Stimulated activated naive B cell treated with anti-CD40 and anti-IgM and Interleukin-4, amounts not matched to agents 10 μg/mL and 1 μg/mL and 100 μg/mL, for 72 hours (primary cell): ENCODE measurements around the gene GRIN2D.
A peak's percentile ranks its signal among the peaks of the same experiment; 100 is the strongest.
"Not testable (repeated sequence)": the region's sequence is repeated elsewhere in the genome, so short reads cannot be mapped to it uniquely, and the experiment has no call there.

Experiments used
- ATAC-seq, 2 donors: fragments of 150-1000 bp; cut with Tn5 transposase; replicated peaks; 2 replicates each; pipeline ENCODE4 v1.10.0; 2021; ENCODE audit warnings: moderate library complexity in 1 of 2
- DNase-seq: peaks from one replicate; pipeline ENCODE4 v3.0.0; 2021
- H3K27ac Mint-ChIP-seq: one replicate; pipeline ENCODE4 v1.8.0; 2022; ENCODE audit warnings: mild to moderate bottlenecking, mixed read lengths
- H3K27me3 Mint-ChIP-seq, 2 donors: one replicate each; pipeline ENCODE4 v1.8.0; 2022; ENCODE audit warnings: mixed read lengths in 2 of 2
- H3K36me3 Mint-ChIP-seq, 2 donors: one replicate each; pipeline ENCODE4 v1.8.0; 2022; ENCODE audit warnings: mixed read lengths in 2 of 2, mild to moderate bottlenecking in 1 of 2
- H3K4me1 Mint-ChIP-seq, 2 donors: one replicate each; pipeline ENCODE4 v1.8.0; 2022; ENCODE audit warnings: mixed read lengths in 2 of 2, mild to moderate bottlenecking in 1 of 2
- H3K4me3 Mint-ChIP-seq, 2 donors: one replicate each; pipeline ENCODE4 v1.8.0; 2022; ENCODE audit warnings: mild to moderate bottlenecking in 2 of 2, mixed read lengths in 2 of 2, moderate library complexity in 1 of 2
- H3K9me3 Mint-ChIP-seq, 2 donors: one replicate each; pipeline ENCODE4 v1.8.0; 2022; ENCODE audit warnings: mixed read lengths in 2 of 2, mild to moderate bottlenecking in 1 of 2

GRIN2D gene

DNA sequence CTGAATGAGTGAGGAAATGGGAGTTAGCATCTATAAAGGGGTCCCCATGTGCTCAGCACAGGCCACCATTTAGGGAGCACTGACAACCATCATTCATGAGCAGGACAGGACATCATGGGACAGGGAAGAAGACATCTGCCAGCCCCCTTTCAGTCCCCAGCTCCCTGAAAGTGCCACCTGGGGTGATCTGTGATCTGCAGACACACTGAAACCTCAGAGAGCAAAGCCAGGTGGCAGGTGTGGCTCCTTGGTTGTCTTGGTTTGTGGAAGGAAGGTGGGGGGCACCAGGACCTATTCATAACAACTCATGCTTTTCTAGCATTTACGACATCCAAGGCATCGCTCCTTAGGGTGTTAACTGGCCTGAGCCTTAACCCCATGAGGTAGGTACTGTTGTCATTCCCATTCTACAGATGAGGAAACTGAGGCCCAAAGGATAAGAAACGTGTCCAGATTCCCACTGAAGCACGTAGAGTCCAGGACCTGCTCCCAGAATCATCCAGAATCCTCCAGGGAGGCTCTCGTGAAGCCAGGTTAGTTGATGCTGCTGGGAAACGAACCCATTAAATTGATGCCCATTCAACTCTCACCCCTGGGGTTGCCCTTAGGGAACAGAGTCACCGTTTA lies 7.9 kb upstream of the GRIN2D start:
- peaks cover 2 to 17% of the 10 kb centered on the region in 2 donors for H3K4me1 Mint-ChIP-seq
- no peaks in the 10 kb centered on the region for H3K27me3 Mint-ChIP-seq
- no peak for ATAC-seq
- no peak overlapping the region for H3K27ac Mint-ChIP-seq
- no peak for DNase-seq
- no peaks in the 10 kb centered on the region for H3K9me3 Mint-ChIP-seq
- H3K4me3 Mint-ChIP-seq = no peak overlapping the region
- H3K36me3 Mint-ChIP-seq = peaks cover 28 to 52% of the 10 kb centered on the region in 2 donors

DNA sequence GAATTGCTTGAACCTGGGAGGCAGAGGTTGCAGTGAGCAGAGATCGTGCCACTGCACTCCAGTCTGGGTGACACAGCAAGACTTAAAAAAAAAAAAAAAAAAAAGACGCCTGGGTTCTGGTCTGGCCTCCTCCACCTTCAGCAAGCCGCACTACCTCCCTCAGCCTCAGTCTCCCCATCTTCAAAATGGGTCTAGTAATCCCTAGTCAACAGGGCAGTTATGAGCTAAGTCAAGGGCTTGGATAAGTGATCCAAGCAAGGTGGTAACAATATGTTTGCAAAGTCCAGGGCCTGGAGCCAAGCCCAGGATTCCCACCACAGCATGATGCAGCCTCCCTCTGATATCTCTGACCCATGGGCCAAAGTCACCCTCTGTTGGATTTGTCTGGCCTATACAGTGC lies 6.5 kb upstream of the GRIN2D start:
- Mint-ChIP-seq H3K27ac (no peak overlapping the region), H3K36me3 (peaks cover 26 to 46% of the 10 kb centered on the region in 2 donors), H3K4me3 (no peak overlapping the region), H3K4me1 (peaks cover 8 to 23% of the 10 kb centered on the region in 2 donors), H3K27me3 (no peaks in the 10 kb centered on the region), H3K9me3 (no peaks in the 10 kb centered on the region)
- DNase-seq (no peak), ATAC-seq (no peak)

- H3K36me3 Mint-ChIP-seq = peaks cover 15 to 21% of the 10 kb centered on the region in 2 donors
- peak overlapping the region; percentile 94 for H3K27ac Mint-ChIP-seq
- peak; percentile 71 to 74 for ATAC-seq
- H3K4me1 Mint-ChIP-seq = peaks cover 26 to 45% of the 10 kb centered on the region in 2 donors
- peaks cover 19 to 21% of the 10 kb centered on the region in 2 donors for H3K27me3 Mint-ChIP-seq
- peak overlapping the region; percentile 93 to 99 for H3K4me3 Mint-ChIP-seq
- DNase-seq = no peak
- no peaks in the 10 kb centered on the region for H3K9me3 Mint-ChIP-seq
Observed at GRCh38 chr19:48390188-48391099, 3.0 kb upstream of the GRIN2D start.

DNA sequence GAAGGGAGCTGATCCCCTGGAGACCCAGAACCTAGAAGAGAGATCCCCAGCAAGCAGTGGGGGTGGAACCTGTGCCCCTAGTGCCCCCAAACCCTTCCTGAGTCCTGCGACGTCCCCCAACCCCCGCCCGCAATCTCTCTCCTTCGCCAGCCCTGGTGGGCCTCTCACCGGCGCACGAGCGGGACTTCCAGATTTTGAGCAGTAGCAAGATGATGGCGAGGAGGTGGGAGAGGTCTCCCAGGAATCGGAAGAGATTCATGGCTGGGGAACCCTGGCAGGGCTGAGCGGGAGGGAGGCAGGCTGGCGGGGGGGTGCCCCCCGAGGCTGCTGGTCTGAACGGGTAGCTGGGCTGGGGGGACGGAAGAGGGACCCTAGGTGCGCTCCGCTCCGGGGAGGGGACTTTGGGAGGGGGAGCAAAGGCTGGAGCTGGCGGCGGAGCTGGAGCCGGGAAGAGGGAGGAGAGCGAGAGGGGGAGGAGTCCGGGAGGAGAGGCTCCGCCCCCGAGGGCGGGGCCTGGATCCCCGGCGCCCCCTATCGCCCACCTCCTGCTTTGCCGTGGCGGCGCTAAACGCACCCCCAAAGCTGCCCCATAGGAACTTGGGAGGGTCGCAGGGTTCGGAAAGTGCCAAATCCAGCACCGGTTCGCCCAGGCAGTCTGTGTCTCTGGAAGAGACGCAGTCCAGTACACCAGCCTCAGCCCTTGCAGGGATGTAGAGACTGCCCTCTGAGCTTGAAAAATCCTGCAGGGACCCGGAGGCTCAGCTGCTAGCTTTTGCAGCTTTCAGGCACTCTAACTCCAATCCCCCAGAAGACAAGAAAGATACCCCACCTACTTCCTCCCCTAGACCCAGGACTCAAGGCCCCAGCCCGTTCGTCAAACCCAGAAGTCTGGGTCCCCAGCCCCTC lies 2.1 kb upstream of the GRIN2D start, which contains the start of gene KDELR1:
TSS of gene KDELR1 (minus strand) at position 452 of the 906 bp plus-strand sequence. CDS start at position 259, 193 bp downstream.
- Mint-ChIP-seq H3K9me3 (no peaks in the 10 kb centered on the region), H3K36me3 (peaks cover 10 to 18% of the 10 kb centered on the region in 2 donors), H3K27me3 (peaks cover 28 to 30% of the 10 kb centered on the region in 2 donors), H3K27ac (peak within 1 kb of the TSS; percentile 94), H3K4me1 (peaks cover 33 to 54% of the 10 kb centered on the region in 2 donors), H3K4me3 (peak within 1 kb of the TSS; percentile 93 to 99)
- DNase-seq = peak; percentile 60
- peak; percentile 79 to 83 for ATAC-seq

- H3K36me3 Mint-ChIP-seq = peaks cover 10 to 16% of the 10 kb centered on the region in 2 donors
- peak overlapping the region; percentile 93 to 99 for H3K4me3 Mint-ChIP-seq
- DNase-seq, H3K9me3 Mint-ChIP-seq, ATAC-seq: not testable (repeated sequence)
- H3K27me3 Mint-ChIP-seq = peaks cover 33% of the 10 kb centered on the region in 2 donors
- peaks cover 33 to 55% of the 10 kb centered on the region in 2 donors for H3K4me1 Mint-ChIP-seq
- H3K27ac Mint-ChIP-seq = peak overlapping the region; percentile 94
Observed at GRCh38 chr19:48392006-48392344, 1.5 kb upstream of the GRIN2D start.

GRCh38 chr19:48392860-48393558 lies 459 bp upstream of the GRIN2D start:
- no peak for DNase-seq
- Mint-ChIP-seq H3K27me3 (peaks cover 43 to 44% of the 10 kb centered on the region in 2 donors), H3K9me3 (no peaks in the 10 kb centered on the region), H3K4me3 (peak overlapping the region; percentile 37 to 78), H3K4me1 (peaks cover 43 to 65% of the 10 kb centered on the region in 2 donors), H3K27ac (no peak overlapping the region), H3K36me3 (peaks cover 11 to 16% of the 10 kb centered on the region in 2 donors)
- ATAC-seq = no peak

DNA sequence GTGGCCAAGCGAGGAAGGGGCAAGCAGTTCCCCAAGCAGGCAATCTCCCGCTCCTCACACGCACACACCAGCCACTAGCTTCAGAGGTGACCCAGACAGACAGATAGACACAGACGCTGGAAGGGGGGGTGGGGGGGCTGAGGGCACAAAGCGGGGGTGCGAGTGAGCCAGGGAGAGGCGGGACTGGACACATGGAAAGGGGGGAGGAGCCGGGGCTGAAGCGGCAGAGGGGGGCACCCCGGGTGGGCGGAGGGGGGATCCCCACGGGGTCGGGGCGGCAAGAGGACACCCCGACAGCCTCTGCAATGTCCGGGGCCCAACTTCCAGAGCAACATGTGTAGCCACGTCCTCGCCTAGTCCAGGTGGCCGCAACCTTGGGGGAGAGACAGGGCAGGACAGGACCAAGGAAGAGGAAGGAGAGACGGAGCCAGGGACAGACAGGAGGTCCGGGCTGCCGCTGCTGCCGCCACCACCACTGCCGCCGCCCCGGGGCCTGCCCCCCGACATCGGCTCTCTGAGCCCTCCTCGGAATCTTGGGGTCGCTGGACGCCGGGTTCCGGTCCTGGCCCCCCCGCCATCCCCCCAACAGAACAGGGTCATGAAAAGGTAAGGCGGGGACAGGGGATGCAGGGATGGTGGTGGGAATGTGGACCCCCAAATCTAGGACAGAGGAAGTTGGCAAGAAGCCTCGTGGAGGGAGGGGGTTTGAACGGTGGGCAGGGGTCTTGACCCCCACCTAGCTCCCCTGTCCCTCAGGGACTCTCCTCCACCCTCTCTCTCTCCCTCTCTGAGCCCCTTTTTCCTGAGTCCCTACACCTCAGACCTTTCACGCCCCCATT lies 1.1 kb downstream of the GRIN2D start:
- H3K27ac Mint-ChIP-seq = peak overlapping the region; percentile 59
- H3K9me3 Mint-ChIP-seq = peaks cover 5 to 6% of the 10 kb centered on the region in 2 donors
- H3K4me3 Mint-ChIP-seq = peak overlapping the region; percentile 65 to 78
- no peak for DNase-seq
- ATAC-seq = no peak
- H3K36me3 Mint-ChIP-seq = peaks cover 3 to 10% of the 10 kb centered on the region in 2 donors
- peaks cover 47 to 71% of the 10 kb centered on the region in 2 donors for H3K4me1 Mint-ChIP-seq
- H3K27me3 Mint-ChIP-seq = peaks cover 46 to 47% of the 10 kb centered on the region in 2 donors

- H3K4me3 Mint-ChIP-seq = peak overlapping the region; percentile 3 to 78
- no peak overlapping the region for H3K27ac Mint-ChIP-seq
- H3K27me3 Mint-ChIP-seq = peaks cover 46 to 47% of the 10 kb centered on the region in 2 donors
- peaks cover 8 to 10% of the 10 kb centered on the region in 2 donors for H3K9me3 Mint-ChIP-seq
- DNase-seq (no peak), ATAC-seq (no peak)
- H3K4me1 Mint-ChIP-seq = peaks cover 47 to 74% of the 10 kb centered on the region in 2 donors
- H3K36me3 Mint-ChIP-seq = peaks cover 3 to 10% of the 10 kb centered on the region in 2 donors
Observed at GRCh38 chr19:48395170-48395455, 1.6 kb downstream of the GRIN2D start.

- H3K27ac Mint-ChIP-seq = peak overlapping the region; percentile 28
- DNase-seq (no peak), ATAC-seq (no peak)
- peaks cover 3 to 10% of the 10 kb centered on the region in 2 donors for H3K36me3 Mint-ChIP-seq
- peaks cover 8 to 10% of the 10 kb centered on the region in 2 donors for H3K9me3 Mint-ChIP-seq
- peaks cover 45 to 70% of the 10 kb centered on the region in 2 donors for H3K4me1 Mint-ChIP-seq
- peaks cover 46 to 47% of the 10 kb centered on the region in 2 donors for H3K27me3 Mint-ChIP-seq
- peak overlapping the region; percentile 3 to 7 for H3K4me3 Mint-ChIP-seq
Observed at GRCh38 chr19:48395499-48395898, 2.0 kb downstream of the GRIN2D start.

GRCh38 chr19:48396016-48396823 lies 2.8 kb downstream of the GRIN2D start:
- Mint-ChIP-seq H3K27ac (no peak overlapping the region), H3K9me3 (peaks cover 8 to 10% of the 10 kb centered on the region in 2 donors), H3K27me3 (peaks cover 46 to 47% of the 10 kb centered on the region in 2 donors), H3K4me1 (peaks cover 43 to 69% of the 10 kb centered on the region in 2 donors), H3K4me3 (peak overlapping the region in 1 of 2 donors; percentile 17), H3K36me3 (peaks cover 1 to 10% of the 10 kb centered on the region in 2 donors)
- no peak for DNase-seq
- ATAC-seq = no peak

- DNase-seq (no peak), ATAC-seq (no peak)
- Mint-ChIP-seq H3K4me1 (peaks cover 40 to 65% of the 10 kb centered on the region in 2 donors), H3K27ac (no peak overlapping the region), H3K4me3 (no peak overlapping the region), H3K9me3 (peaks cover 8 to 10% of the 10 kb centered on the region in 2 donors), H3K36me3 (peaks cover 1 to 10% of the 10 kb centered on the region in 2 donors), H3K27me3 (peaks cover 46 to 47% of the 10 kb centered on the region in 2 donors)
Observed at GRCh38 chr19:48396824-48397176, 3.3 kb downstream of the GRIN2D start.
